ENCODE data around the gene DCTN5. TPM values are rescaled to one million over a fixed set of nuclear protein-coding genes. Genes with fewer than 3 reads are reported as not detected.

The DCTN5 gene
- total and polyA plus RNA-seq, 2 of the 13 experiments (the other 11 are each of a cell fraction or from before 2014, with no cell fraction given), result 105 to 207 TPM

DNA sequence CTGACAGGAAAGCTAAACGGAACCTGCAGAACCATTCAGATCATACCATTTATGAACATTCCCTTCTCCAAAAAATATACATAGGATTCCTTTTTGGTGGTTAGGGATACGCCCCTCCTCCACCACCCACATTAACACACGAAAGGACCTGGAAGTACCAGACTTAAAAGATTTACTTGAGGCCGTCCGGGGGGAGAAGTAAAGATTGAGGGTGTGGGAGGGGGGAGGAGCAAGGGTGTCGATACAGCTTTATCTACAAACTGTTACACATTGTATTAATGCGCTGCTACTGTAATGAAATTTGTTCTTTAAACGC lies 693 bp upstream of the DCTN5 start (continued):
- TF ChIP-seq, protein P1, sequence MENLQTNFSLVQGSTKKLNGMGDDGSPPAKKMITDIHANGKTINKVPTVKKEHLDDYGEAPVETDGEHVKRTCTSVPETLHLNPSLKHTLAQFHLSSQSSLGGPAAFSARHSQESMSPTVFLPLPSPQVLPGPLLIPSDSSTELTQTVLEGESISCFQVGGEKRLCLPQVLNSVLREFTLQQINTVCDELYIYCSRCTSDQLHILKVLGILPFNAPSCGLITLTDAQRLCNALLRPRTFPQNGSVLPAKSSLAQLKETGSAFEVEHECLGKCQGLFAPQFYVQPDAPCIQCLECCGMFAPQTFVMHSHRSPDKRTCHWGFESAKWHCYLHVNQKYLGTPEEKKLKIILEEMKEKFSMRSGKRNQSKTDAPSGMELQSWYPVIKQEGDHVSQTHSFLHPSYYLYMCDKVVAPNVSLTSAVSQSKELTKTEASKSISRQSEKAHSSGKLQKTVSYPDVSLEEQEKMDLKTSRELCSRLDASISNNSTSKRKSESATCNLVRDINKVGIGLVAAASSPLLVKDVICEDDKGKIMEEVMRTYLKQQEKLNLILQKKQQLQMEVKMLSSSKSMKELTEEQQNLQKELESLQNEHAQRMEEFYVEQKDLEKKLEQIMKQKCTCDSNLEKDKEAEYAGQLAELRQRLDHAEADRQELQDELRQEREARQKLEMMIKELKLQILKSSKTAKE (CRISPR knock-in tag; IDR thresholded peaks at IDR 0.05; ENCODE audit: borderline replicate concordance), result no peak
- TF ChIP-seq, protein P2, sequence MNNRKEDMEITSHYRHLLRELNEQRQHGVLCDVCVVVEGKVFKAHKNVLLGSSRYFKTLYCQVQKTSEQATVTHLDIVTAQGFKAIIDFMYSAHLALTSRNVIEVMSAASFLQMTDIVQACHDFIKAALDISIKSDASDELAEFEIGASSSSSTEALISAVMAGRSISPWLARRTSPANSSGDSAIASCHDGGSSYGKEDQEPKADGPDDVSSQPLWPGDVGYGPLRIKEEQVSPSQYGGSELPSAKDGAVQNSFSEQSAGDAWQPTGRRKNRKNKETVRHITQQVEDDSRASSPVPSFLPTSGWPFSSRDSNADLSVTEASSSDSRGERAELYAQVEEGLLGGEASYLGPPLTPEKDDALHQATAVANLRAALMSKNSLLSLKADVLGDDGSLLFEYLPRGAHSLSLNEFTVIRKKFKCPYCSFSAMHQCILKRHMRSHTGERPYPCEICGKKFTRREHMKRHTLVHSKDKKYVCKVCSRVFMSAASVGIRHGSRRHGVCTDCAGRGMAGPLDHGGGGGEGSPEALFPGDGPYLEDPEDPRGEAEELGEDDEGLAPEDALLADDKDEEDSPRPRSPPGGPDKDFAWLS (CRISPR knock-in tag; IDR thresholded peaks at IDR 0.05; ENCODE audit: borderline replicate concordance), result 0 out of 2 replicates have a peak, but pooled peaks have one; percentile 8
- TF ChIP-seq ZFP36 (IDR thresholded peaks at IDR 0.05; ENCODE audit: borderline replicate concordance, low read depth, low read length, partially characterized antibody) (no peak), ZNF543 (CRISPR knock-in tag; IDR thresholded peaks at IDR 0.05) (no peak), ZNF143 (CRISPR knock-in tag; IDR thresholded peaks at IDR 0.05) (no peak), ZNF101 (CRISPR knock-in tag; IDR thresholded peaks at IDR 0.05; ENCODE audit: borderline replicate concordance, low read depth) (peak; percentile 18; the same call in 1 of the 2 replicates), SNRNP70 (IDR thresholded peaks at IDR 0.05; ENCODE audit: low read depth, low read length) (no peak), SOX5 (CRISPR knock-in tag; IDR thresholded peaks at IDR 0.05; ENCODE audit: borderline replicate concordance) (no peak), ZSCAN22 (CRISPR knock-in tag; IDR thresholded peaks at IDR 0.05) (no peak), ZNF598 (CRISPR knock-in tag; IDR thresholded peaks at IDR 0.05; ENCODE audit: borderline replicate concordance) (no peak), PHF20 (CRISPR knock-in tag; IDR thresholded peaks at IDR 0.05) (no peak), ATF7-NPFF (CRISPR knock-in tag; IDR thresholded peaks at IDR 0.05; ENCODE audit: low read depth) (no peak), ZBTB3 (CRISPR knock-in tag; IDR thresholded peaks at IDR 0.05; ENCODE audit: borderline replicate concordance, low read depth) (peak; percentile 17; the same call in 1 of the 2 replicates), CC2D1A (CRISPR knock-in tag; IDR thresholded peaks at IDR 0.05) (0 out of 2 replicates have a peak, but pooled peaks have one; percentile 9), RNF2 (conservative IDR thresholded peaks at IDR 0.05; ENCODE audit: low read depth) (no peak), NR1H2 (CRISPR knock-in tag; IDR thresholded peaks at IDR 0.05; ENCODE audit: borderline replicate concordance, low read depth) (no peak), RARG (CRISPR knock-in tag; IDR thresholded peaks at IDR 0.05; ENCODE audit: low read depth) (0 out of 2 replicates have a peak, but pooled peaks have one; percentile 15), CCAR2 (optimal IDR thresholded peaks at IDR 0.05; ENCODE audit: low read depth, low read length) (peak; percentile 50)
- TF ChIP-seq, protein P3, sequence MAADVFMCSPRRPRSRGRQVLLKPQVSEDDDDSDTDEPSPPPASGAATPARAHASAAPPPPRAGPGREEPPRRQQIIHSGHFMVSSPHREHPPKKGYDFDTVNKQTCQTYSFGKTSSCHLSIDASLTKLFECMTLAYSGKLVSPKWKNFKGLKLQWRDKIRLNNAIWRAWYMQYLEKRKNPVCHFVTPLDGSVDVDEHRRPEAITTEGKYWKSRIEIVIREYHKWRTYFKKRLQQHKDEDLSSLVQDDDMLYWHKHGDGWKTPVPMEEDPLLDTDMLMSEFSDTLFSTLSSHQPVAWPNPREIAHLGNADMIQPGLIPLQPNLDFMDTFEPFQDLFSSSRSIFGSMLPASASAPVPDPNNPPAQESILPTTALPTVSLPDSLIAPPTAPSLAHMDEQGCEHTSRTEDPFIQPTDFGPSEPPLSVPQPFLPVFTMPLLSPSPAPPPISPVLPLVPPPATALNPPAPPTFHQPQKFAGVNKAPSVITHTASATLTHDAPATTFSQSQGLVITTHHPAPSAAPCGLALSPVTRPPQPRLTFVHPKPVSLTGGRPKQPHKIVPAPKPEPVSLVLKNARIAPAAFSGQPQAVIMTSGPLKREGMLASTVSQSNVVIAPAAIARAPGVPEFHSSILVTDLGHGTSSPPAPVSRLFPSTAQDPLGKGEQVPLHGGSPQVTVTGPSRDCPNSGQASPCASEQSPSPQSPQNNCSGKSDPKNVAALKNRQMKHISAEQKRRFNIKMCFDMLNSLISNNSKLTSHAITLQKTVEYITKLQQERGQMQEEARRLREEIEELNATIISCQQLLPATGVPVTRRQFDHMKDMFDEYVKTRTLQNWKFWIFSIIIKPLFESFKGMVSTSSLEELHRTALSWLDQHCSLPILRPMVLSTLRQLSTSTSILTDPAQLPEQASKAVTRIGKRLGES (CRISPR knock-in tag; IDR thresholded peaks at IDR 0.05; ENCODE audit: borderline replicate concordance), result no peak
- TF ChIP-seq, protein P4, sequence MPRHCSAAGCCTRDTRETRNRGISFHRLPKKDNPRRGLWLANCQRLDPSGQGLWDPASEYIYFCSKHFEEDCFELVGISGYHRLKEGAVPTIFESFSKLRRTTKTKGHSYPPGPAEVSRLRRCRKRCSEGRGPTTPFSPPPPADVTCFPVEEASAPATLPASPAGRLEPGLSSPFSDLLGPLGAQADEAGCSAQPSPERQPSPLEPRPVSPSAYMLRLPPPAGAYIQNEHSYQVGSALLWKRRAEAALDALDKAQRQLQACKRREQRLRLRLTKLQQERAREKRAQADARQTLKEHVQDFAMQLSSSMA (CRISPR knock-in tag; IDR thresholded peaks at IDR 0.05), result no peak
